GM12801 (cell line): ENCODE results near the gene MRPS16.

ENCODE experiments used
- CTCF ChIP-seq: IDR thresholded peaks from one replicate; pipeline ENCODE4 v1.5.1; 2011; ENCODE audit warnings: control low read depth; ENCODE audit not compliant: insufficient read length; ENCODE audit errors: extremely low read depth

Gene MRPS16

GRCh38 chr10:73206385-73206784, 46.1 kb downstream of the MRPS16 start:
- no peak for TF ChIP-seq CTCF

- TF ChIP-seq CTCF, result no peak
Observed at GRCh38 chr10:73205890-73206289, 46.6 kb downstream of the MRPS16 start.

- no peak for TF ChIP-seq CTCF
Observed at GRCh38 chr10:73205081-73205480, 47.4 kb downstream of the MRPS16 start.
